Osteoblast (primary cell): ENCODE measurements around the gene PON1. TPM values are rescaled to one million over a fixed set of nuclear protein-coding genes. Genes with fewer than 3 reads are reported as not detected.

ENCODE experiments used
- DNase-seq: peaks from one replicate; pipeline ENCODE4 v3.0.0; 2011; ENCODE audit warnings: low spot score, mixed read lengths; ENCODE audit not compliant: insufficient read length; ENCODE audit errors: missing footprints
- H2AFZ ChIP-seq: 2 replicates; pipeline ENCODE4 v1.6.0; 2011; ENCODE audit warnings: mild to moderate bottlenecking, low read length
- H3K27ac ChIP-seq: 2 replicates; pipeline ENCODE4 v1.5.1; 2011; ENCODE audit warnings: mild to moderate bottlenecking, low read depth, low read length, moderate library complexity
- H3K27me3 ChIP-seq: 2 replicates; pipeline ENCODE4 v1.6.0; 2012; ENCODE audit warnings: mild to moderate bottlenecking, control low read depth, inconsistent platforms, low read length, moderate library complexity; ENCODE audit not compliant: insufficient read depth
- H3K36me3 ChIP-seq: 2 replicates; pipeline ENCODE4 v1.5.1; 2011; ENCODE audit warnings: mild to moderate bottlenecking, low read length, control low read depth, moderate library complexity; ENCODE audit not compliant: insufficient read depth
- H3K4me1 ChIP-seq: 2 replicates; pipeline ENCODE4 v1.5.1; 2011; ENCODE audit warnings: mild to moderate bottlenecking, low read length, control low read depth, moderate library complexity; ENCODE audit not compliant: insufficient read depth
- H3K4me2 ChIP-seq: 2 replicates; pipeline ENCODE4 v1.6.0; 2011; ENCODE audit warnings: mild to moderate bottlenecking, low read length; ENCODE audit not compliant: insufficient read depth
- H3K4me3 ChIP-seq: fragments of 200-600 bp; sonication (generic); 3 replicates; pipeline ENCODE4 v1.5.1; 2012; ENCODE audit warnings: mild to moderate bottlenecking, low read length, inconsistent platforms; ENCODE audit not compliant: insufficient read depth
- H3K79me2 ChIP-seq: 2 replicates; pipeline ENCODE4 v1.6.0; 2012; ENCODE audit warnings: mild to moderate bottlenecking, low read length, control low read depth, inconsistent platforms; ENCODE audit not compliant: insufficient read depth
- H3K9me3 ChIP-seq: 2 replicates; pipeline ENCODE4 v1.5.1; 2011; ENCODE audit warnings: low read depth, low read length, control low read depth
- H4K20me1 ChIP-seq: 2 replicates; pipeline ENCODE4 v1.6.0; 2012; ENCODE audit warnings: mild to moderate bottlenecking, low read length, control low read depth; ENCODE audit not compliant: insufficient read depth
- CTCF ChIP-seq: IDR thresholded peaks from 2 replicates; pipeline ENCODE4 v1.5.1; 2011; ENCODE audit warnings: mild to moderate bottlenecking, low read depth, low read length, moderate library complexity; ENCODE audit errors: extremely low read depth
- total RNA-seq: library from RNA; depleted of rRNA; stranded (reverse); fragments of >200 nt; gene quantifications from 2 replicates; pipeline ENCODE4 v1.2.3, GENCODE V29; 2012

PON1 gene
- total RNA-seq, 1 donor = not detected

GRCh38 chr7:95319570-95319969 is 4.8 kb downstream of the PON1 start:
- H4K20me1 ChIP-seq = no peaks in the 10 kb centered on the region
- TF ChIP-seq CTCF = no peak
- H3K27me3 ChIP-seq = peaks cover 14% of the 10 kb centered on the region
- no peaks in the 10 kb centered on the region for H3K79me2 ChIP-seq
- H3K36me3 ChIP-seq = no peaks in the 10 kb centered on the region
- H3K4me3 ChIP-seq = no peak overlapping the region
- no peak overlapping the region for H3K4me2 ChIP-seq
- H3K9me3 ChIP-seq = no peaks in the 10 kb centered on the region
- no peaks in the 10 kb centered on the region for H3K4me1 ChIP-seq
- no peak for DNase-seq
- H3K27ac ChIP-seq = no peak overlapping the region
- H2AFZ ChIP-seq = no peak overlapping the region

DNA sequence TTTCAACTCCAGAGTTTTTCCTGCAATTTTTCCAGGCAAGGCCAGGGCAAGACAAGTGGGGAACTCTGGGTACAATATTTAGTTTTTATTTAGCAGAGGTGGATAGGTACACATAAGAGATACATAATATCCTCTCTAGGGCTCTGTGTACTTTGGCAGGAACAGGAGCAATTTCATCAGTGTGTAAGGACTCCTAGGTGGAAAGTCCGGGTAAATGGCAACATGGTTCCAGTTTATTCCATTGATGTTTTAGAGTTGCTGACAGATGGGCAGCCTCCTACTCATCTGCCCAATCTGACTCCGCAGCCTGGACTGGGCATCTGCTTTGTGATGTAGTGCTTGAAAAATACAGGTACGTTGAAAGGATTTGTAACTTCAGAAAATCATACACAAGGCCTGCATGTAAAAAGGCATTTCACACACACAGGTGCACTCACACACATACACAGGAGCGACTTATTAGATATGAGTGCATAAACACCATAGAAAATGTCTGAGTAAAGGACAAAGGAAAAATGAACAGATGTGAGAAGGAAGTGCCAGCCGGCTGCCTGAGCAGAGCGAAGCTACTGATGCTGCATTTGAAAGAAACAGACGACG is 5.7 kb downstream of the PON1 start:
- H4K20me1 ChIP-seq = no peaks in the 10 kb centered on the region
- H3K79me2 ChIP-seq = no peaks in the 10 kb centered on the region
- no peaks in the 10 kb centered on the region for H3K9me3 ChIP-seq
- no peaks in the 10 kb centered on the region for H3K36me3 ChIP-seq
- no peak overlapping the region for H2AFZ ChIP-seq
- TF ChIP-seq CTCF = no peak
- no peaks in the 10 kb centered on the region for H3K4me1 ChIP-seq
- H3K27me3 ChIP-seq = peaks cover 4% of the 10 kb centered on the region
- no peak overlapping the region for H3K27ac ChIP-seq
- no peak overlapping the region for H3K4me2 ChIP-seq
- no peak for DNase-seq
- no peak overlapping the region for H3K4me3 ChIP-seq

- no peaks in the 10 kb centered on the region for H3K36me3 ChIP-seq
Observed at GRCh38 chr7:95317966-95318365, 6.4 kb downstream of the PON1 start.

DNA sequence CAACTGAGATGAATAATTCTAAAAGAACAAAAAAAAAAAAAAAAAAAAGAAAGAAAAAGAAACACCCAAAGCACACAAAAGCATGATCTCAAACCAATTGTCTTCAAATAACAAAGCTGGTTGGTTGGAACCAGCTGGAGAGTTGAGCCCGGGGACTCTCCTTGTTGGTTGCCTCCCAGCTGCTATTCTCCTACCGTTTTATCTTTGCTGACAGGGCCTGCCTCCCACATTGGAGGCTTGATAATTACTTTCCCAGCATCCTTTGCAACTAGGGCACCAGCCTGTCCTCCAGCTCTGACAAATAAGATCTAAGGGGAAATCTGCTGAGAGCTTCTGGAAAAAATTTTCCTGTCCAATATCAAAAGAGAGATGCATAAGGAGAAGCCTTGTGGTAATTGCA is 6.8 kb downstream of the PON1 start:
- Histone ChIP-seq H3K36me3 (no peaks in the 10 kb centered on the region), H3K9me3 (no peaks in the 10 kb centered on the region), H2AFZ (no peak overlapping the region), H3K27ac (no peak overlapping the region), H3K27me3 (peaks cover 3% of the 10 kb centered on the region), H3K4me2 (no peak overlapping the region), H3K4me1 (no peaks in the 10 kb centered on the region), H3K79me2 (no peaks in the 10 kb centered on the region), H4K20me1 (no peaks in the 10 kb centered on the region), H3K4me3 (no peak overlapping the region)
- DNase-seq = no peak
- TF ChIP-seq CTCF = no peak

More at GRCh38 chr7:95317966-95318365, 6.4 kb downstream of the PON1 start:
- Histone ChIP-seq H3K9me3 (no peaks in the 10 kb centered on the region), H3K27me3 (peaks cover 3% of the 10 kb centered on the region), H3K4me2 (no peak overlapping the region), H3K79me2 (no peaks in the 10 kb centered on the region), H2AFZ (no peak overlapping the region), H3K27ac (no peak overlapping the region), H3K4me1 (no peaks in the 10 kb centered on the region), H3K4me3 (no peak overlapping the region), H4K20me1 (no peaks in the 10 kb centered on the region)
- DNase-seq = no peak
- no peak for TF ChIP-seq CTCF
